Fibroblast of upper back skin (primary cell): ENCODE measurements around the gene MB.

Experiments used
- DNase-seq: peaks from one replicate; pipeline ENCODE4 v3.0.0-alpha.2; 2013

MB gene

DNA sequence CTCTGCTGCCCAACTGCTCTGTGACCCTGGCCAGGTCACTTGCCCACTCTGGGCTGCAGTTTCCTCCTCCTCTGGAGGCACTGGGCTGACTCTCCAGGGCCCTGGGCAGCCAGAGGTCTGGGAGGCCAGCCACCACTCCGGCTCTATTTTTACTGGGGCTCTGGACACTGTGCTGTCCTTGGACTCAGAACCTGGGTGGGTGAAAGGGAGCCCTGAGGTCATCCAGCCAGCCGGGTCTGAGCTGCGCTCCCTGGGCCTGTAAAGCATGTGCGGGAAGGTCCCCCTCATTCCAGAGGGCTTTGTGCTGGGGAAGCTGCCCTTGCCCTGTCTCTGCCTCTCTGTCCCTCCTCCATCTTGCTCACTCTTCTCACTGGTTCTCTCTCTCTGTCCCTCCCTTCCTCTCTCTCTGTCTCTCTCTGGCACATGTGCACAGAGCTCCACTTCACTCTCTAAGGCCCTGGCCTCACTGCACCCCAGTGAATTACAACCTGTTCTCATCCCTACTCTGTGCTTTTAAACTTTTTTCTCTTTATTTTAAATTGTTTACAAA is 24.6 kb downstream of the MB start:
- no peak for DNase-seq

DNA sequence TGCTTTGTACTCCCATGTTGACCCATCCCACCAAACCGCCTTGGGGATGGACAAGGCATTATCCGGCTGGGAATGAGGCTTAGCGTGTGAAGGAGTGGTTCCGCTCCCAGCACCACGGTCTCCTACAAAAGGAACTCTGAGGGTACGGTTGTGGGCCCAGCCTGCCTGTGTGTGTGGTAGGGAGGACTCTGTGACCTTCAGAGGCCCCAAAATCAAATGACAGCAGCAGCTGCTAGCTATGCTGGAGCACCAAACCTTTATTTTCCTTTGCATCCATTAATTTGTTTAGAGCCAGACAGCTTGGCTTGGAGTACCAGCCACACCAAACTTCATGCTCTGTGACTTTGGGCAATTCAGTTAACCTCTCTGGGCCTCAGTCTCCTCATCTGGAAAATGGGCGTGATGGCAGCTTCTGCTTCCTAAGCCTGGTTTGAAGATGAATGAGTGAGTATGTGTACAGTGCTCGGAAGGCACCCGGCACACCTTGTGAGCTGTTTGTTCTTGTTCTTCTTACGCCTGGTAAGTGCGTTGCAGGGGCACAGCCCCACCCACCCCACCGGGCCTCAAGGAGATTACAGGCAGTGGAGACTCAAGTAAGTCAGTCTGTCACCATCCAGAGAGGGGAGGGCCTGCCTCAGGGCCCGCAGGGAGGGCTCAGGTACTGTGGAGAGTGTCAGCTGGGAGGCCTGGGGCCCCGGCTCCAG is 25.3 kb downstream of the MB start:
- DNase-seq = no peak

DNA sequence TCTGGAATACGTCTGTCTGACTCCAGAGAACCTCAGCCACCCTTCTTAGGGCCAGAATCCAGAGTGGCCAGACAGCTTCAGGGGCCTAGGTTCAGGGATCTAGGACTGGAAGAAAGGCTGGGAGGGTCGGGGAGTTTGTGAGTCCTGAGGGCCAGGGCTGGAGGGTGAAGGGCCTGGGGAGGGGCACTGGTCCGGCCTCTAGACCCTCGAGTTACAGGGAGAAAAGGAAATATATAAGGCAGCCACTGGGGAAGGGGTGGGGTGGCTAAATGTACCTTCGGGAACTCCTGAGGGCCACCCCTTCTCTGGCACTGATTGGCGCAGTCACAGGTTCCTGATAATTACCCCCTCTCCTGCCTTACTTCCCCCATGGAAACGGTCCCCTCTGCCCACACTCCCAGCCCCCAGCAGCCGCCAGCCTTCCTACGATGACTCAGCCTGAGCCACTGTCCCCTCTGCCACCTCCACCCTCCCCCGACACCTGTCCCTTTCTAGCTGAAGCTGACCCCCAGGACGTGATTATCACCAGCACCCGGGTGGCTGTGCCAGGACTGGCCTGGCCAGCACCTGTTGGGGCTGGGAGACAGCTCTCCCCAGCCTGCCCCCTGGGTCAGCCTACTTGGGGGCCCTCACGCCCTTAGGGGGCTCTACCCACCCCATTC is 26.4 kb downstream of the MB start:
- no peak for DNase-seq

DNA sequence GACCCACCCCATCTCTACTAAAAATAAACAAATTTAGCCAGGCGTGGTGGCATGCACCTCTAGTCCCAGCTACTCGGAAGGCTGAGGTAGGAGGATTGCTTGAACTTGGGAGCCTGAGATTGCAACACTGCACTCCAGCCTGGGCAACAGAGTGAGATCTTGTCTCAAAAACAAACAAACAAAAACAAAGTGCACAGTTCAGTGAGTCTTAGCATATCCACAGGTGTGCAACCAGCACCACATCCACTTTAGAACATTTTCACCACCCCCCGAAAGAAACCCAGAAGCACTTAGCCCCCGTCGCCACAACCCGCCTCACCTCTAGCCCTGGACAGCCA is 27.4 kb downstream of the MB start:
- DNase-seq = no peak

DNA sequence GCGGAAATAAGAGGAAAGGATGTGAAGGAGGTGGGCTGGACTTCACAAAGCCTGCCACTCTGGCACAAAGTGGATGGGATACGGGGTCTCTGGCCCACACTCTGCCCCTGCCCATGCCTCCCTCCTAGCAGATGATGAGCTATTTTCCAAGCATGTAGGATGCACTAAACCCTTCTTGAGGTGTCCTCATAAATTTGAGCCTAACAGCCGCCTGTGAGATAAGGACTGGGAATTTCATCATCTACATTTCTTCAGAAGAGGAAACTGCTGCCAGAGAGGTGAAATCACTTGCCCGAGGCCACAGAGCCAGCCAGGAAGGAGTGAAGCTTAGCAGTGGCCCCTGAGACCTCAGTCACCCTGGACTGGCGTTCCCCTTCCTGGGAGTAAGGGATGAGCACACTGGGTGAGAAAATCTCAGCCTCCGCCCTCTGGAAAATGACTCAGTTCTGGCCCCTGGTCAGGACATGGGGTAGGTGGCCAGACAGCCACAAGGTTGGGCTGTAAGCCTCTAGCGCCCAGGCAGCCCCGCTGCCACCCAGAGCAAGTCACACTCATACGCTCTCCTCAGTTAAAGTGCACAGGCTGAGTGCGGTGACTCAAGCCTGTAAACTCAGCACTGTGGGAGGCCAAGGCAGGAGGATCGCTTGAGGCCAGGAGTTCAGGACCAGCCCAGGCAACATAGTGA is 27.9 kb downstream of the MB start:
- peak; percentile 80 for DNase-seq

DNA sequence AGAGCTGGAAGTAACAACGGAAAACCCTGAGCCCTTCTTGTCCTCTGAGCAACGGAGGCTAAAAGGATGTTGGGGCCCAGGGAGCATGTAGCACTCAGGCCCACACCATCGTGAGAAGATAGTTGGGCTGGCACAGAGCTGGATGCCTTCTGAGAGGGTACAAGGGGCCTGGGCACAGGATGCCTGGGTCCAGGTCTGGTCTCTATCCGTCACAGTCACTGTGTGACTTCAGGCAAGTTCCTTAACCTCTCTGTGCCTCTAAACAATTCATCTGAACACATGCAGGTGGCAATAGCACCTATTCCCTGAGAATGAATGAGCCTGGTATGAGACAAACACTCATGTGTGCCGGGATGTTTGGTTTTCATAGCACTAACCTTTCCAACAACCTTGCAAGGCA is 29.2 kb downstream of the MB start:
- DNase-seq = no peak

DNA sequence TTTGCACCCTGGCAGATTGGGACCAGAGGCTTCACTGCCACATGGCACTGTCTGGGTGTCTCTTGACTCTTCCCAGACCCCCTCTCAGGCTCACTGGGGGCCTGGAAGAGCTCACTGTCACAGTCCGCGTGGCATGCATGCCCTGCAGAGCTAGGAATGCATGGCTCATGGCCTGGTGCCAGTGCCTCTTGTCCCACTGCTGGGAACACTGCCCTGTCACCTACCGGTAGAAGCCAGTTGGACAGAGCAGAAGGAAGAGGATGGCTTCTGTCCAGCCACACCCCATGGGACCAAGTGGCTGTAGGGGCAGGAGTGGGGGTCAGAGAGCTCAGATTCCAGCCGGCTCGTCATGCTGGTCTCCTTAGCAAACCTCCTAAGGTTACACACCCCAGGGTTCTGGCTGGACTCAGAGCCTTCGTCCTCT is 29.7 kb downstream of the MB start:
- DNase-seq = no peak

DNA sequence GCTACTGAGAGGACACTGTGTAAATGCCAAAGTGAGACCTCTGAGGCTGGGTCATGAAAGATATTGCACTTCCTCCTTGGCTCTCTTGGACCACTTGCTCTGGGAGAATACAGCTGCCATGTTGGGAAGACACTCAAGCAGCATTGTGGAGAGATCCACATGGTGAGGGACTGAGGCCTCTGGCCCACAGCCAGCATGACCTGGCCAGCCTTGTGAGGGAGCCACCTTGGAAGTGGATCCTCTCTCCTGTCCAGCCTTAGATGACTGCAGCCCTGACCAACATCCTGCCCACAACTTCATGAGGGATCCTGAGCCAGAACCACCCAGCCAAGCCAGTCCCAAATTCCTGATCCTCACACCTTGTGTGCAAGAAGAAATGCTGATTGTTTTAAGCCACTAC is 30.4 kb downstream of the MB start:
- DNase-seq = no peak

DNA sequence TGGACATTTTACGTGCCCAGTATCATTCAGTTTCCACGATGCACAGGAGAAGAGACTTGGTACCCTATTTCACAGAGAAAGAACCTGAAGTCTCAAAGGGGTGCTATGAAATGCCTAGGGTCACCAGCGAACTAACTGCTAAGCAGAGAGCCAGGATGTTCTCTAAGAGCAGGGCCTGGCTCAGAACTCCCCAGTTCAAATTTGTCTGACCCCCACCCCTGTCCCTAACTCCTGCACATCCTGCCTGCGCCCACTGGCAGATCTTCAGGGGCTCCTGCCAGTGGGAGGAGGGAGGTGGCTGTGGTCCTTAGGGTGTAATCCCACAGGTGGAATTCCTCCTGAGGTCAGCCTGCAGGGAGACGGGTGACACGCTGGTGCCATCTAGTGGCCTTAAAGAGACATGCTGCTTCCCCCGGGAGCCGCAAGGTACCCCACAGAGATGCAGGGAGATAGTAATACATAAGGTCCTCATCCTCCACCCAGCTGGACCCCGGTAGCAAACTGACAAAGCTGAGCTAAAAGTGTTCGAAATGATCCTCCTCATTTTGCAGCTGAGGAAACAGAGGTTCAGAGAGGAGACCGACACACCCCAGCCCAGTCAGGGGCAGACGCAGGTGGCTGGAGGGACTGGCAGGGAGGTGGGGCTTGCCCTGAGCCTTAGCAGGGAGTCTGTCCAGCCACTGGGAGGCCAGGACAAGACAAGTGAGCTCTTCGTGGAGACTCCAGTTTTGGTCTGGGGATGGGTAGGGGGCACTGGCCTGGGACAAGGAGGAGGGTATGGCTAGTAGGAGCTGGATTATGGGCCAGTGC is 34.1 kb downstream of the MB start:
- DNase-seq = peak; percentile 64

DNA sequence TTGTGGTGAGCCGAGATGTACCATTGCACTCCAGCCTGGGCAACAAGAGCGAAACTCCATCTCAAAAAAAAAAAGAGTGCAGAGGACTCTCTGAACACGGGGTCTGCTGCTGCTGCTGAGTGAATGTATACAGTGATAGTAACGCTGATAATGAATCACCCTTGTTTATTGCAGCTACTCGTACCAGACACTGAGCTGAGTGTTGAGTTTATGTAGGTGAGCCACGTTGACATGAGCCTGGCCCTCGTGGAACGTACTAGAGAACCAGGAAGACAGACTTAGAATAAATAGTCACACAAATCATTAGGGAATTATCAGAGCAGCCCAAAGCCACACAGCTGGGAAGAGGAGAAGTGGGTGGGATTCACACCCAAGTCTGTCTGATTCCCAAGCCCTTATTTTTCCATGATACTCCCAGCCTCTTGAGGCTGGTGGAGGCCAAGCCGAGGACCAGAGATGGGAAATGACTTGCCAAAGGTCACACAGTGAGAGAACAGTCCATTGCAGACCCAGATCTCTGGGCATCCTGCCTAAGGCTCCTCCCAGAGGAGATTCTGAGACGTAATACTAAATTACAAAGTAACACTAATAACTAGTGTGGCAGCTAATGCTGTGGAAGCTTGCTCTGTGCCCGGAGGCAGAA is 34.8 kb downstream of the MB start:
- no peak for DNase-seq

DNA sequence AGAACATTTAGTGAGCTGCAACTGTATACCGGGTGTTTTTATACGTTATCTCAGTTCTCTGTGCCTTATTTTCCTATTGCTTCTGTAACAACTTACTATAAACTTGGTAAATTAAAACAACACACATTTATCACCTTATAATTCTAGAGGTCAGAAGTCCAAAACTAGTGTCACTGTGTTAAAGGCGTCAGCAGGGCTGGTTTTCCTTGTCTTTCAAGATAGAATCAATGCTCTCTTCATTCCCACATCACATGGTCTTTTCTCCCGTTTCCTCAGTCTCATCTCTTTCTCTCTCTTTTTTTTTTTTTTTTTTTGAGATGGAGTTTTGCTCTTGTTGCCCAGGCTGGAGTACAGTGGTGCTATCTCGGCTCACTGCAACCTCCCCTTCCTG is 36.1 kb downstream of the MB start:
- no peak for DNase-seq

DNA sequence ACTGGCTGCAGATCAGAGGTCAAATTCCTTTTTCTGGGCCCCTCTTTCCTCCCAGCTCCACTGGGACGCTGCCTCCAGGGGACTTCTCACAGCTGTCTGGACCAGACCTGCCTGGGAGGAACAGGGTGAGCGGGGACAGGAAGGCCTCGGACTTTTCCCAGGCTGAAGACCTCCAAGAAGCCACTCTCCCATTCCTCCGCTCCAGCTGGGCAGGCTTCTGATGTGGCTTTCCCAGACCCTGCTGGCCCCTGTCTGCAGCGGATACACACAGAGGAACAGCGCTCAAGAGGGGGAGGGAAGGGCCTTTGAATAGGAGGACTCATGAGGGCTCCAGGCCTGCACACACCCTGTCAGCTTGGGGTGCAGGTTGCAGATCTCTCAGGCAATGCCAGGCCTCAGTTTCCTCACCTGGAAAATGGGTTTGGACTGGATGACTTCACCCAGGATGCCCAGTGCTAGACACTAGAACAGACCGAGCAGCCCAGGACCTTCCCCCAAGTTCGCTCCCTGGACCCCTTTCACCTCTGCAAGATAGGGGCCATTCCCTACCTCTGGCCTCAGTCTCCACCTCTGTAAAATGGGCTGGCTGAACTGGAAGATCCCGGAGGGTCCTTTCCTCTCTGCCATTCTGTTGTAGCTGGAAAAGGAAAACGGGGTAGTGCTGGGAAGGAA is 36.6 kb downstream of the MB start:
- no peak for DNase-seq

DNA sequence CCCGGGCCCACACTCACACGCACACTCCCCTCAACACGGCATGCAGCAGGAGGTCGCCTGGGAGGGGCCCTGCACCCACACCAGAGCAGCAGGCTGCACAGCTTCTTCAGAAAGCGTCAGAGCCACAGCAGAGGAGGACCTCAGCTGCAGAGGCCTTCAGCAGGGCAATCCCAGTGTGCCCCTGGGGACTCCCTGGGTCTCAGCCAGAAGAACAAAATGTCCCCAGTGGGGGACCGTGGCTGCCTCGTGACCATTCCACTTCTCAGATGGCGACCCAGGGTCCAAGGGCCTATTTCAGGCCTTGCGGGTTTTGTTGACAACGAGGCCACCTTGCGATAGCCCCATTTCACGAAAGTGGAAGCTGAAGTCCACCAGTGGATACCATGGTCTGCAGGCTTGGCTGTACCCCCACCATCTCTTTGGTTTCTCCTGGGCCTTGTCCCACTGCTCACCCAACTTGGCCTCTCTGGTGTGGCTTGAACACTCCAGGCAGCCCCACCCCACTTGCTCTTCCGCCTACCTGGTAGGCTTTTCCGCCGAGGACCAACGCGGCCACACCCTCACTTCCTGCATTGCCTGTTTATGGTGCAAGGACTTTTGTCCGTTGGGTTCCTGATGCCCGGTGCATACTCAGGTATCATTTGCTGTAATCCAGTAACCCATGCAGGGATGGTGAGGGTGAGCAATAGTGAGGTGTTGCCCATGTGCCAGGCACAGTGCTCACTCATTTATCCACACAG is 38.1 kb downstream of the MB start:
- DNase-seq = no peak

DNA sequence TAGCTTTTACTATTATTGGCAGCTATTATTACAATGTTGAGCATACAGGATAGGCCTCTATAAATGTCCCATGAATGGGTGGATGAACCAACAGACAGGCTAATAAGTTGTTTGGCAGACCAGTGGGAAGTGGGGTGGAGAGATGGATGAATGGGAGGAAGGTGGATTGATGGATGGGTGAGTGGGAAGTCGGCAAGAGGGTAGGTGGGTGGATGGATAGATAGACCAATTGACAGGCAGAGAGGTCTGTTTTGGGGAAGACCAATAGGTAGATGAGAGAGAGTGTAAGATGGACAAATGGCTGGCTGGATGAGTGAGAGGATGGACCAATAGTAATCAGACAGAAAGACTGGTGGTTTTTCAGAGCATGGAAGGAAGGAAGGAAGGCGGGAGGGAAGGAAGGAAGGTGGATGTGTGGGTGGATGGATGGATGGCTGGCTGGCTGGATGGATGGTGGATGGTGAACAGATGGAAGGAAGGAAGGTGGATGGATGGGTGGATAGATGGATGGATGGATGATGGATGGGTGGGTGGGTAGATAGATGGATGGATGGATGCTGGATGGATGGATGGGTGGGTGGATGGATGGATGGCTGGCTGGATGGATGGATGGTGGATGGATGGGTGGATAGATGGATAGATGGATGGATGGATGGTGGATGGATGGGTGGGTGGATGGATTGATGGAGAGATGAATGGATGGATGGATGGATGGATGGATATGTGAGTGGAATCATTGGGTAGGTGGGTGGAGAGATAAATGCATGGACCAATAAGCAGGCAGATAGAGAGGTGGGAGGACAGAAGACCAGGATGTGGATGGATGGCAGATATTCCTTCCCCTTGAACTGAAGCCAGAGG is 39.1 kb downstream of the MB start:
- DNase-seq = no peak

DNA sequence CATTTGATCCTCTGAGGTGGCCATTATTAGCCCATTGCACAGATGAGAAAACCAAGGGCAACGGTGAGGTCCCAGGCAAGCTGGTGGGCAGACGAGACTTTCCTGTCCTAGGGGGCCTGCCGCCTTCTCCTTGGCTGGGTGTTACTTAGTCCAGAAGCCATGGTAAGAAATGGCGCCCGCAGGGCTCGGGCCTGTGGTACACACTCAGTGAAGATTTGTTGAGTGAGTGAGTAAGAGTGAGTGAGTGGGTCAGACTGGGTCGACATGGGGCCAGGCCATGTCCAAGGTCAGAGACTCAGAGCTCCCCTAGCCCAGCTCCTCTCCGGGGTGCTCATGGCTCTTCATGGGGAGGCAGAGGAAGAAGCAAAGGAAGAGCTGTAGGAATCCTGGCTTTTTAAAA is 40.5 kb downstream of the MB start:
- DNase-seq = no peak

DNA sequence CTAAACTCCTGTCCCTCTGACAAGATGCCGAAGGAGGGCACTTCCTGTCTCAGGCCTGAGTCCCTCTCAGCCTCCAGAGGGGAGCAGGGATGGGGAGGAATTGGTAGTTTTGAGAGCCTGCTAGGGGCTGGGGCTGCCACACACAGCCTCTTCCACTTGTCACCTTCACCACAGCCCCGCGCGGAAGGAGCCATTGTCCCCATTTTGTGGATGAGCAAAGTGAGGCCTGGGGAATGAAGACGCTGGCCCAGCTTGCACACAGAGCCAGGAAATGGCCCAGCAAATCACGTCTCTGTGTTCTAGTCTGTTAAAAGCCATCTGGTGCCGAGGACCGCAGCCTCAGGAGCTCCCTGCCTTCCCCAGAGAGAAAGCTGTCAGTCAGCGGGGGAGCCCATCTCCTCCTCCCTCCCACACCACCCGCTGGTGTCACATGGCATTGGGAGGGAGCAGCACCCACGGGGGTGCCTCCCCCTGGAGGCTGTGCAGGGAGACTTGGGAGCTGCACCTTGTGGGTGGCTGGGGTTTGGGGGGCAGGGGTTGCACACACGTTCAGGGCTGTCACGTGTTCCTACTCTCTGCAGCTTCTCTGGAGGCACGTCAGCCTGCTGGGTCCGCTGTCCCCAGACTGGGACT is 41.9 kb downstream of the MB start:
- no peak for DNase-seq

DNA sequence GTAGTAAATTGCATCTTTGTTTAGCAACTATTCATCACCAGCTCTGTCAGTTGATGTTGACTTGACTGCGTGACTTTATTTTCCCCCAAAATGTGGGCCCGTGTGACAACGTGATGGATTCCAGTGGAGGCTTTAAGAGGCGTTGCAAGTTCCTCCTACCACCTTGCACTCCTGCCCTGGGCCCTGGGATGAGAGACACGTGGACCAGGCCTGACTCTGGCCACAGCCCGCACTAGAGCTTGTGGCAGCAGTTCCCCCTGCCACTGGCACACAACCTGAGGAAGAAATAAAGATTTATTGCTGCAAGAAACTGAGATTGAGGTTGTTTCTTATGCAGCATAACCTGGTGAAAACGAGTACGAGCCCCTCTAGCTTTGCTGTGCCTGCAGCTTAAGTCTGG is 44.6 kb downstream of the MB start:
- DNase-seq = no peak

DNA sequence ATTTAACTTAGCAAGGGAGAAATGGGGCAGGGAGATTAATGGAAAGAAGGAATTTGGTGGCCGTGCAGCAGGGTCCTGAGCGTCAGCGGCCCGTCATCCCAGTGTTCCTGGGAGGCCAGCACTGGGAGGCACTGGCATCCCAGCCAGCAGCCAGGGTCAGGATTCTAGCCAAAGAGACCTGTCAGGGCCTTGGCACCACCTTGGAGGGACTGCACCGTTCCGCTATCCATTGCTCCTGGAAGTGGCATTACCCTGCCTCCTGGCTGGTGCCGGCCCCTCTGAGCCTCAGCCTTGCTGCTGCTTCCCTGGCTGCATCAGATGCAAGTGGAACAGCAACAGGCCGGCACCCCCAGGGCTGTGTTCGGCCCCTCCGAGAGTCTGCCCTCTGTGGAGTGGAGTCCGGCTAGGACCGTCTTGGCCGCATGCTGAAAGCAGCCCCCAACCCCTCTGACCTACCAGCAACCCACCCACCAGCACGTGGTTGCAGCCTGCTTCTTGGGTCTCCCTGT is 46.4 kb downstream of the MB start:
- no peak for DNase-seq

DNA sequence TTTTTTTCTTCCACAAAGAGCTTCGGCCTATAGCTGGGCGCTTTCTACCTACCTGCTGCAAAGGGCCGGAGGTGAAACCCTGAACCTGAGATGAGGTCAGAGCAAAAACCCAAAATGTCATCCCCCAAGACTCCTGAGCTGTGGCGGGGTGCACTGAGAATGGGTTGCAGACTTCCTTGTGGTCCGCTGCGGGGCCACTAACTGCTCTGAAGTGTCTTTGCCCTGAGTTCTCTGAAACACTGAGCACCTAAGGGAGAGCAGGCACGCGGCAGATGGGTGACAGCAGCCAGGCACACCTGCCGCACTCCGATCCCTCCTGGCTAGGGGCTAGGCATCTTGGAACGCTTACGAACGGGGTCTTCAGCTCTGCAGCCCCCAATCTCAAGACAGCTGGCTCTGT is 47.2 kb downstream of the MB start:
- no peak for DNase-seq
